Fibroblast of skin of right quadriceps (primary cell): ENCODE results near the gene ANO2.

Source experiments
- DNase-seq: peaks from one replicate; pipeline ENCODE4 v3.0.0-alpha.2; 2013

ANO2 gene

DNA sequence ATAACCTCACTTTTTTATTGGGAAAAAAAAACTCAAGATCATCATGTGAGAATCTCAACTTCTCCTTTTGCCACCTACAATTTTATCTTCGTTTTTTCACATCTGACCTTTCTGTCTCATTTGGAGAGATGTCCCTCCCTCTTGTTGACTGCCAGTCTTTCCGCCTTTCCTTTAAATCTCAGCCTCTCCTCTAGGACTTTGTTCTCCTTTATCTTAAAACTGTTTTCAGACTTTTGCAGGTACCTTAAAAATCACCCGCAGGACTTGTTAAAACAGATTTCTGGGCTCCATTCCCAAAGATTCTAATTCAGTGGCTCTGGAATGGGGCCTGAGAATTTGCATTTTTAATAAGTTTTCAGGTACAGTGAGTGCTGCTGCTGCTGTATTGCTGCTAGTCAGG is 289.9 kb downstream of the ANO2 start:
- no peak for DNase-seq

GRCh38 chr12:5654019-5654418 is 291.0 kb downstream of the ANO2 start:
- DNase-seq: no peak

GRCh38 chr12:5650829-5651461 is 294.1 kb downstream of the ANO2 start:
- DNase-seq: no peak

DNA sequence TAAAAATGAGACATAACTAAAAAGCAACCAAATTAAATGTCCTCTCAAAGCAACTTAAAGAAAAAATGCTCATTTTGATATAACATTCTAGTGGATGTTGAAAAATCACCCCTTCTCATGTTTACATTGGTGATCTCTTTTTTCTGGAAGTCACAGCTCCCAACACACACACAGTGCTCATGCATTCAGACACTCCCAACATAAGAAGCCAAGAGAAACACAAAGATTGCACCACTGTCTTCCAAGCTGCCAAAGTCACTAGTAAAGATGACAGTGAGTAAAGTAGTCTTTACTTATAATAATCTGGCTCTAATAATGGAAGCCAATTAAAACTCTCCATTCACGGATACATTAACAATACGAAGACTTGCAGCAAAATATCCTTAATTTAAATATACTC is 294.8 kb downstream of the ANO2 start:
- no peak for DNase-seq

GRCh38 chr12:5648692-5649359 is 296.2 kb downstream of the ANO2 start:
- peak; percentile 61 for DNase-seq

- peak; percentile 75 for DNase-seq
Measured at GRCh38 chr12:5643266-5643665, 301.8 kb downstream of the ANO2 start.

DNA sequence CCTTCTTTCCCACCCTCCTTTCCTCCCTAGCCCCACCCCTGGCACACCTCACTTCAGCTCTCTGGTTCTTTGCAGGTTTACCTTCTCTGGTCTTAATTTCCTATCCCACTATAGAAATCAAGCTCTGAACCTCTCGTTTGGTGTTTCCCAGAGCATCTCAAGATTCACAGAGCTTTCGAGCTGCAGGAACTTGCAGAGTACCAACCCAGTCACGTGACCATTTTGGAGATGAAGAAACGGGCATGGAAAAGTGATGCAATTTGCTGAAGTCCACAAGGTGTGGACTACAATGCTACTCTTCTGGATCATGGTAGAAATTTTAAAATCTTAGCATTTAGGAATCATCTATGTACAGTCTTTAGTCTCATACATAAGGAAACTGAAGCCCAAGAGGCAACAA is 307.4 kb downstream of the ANO2 start:
- DNase-seq: no peak

DNA sequence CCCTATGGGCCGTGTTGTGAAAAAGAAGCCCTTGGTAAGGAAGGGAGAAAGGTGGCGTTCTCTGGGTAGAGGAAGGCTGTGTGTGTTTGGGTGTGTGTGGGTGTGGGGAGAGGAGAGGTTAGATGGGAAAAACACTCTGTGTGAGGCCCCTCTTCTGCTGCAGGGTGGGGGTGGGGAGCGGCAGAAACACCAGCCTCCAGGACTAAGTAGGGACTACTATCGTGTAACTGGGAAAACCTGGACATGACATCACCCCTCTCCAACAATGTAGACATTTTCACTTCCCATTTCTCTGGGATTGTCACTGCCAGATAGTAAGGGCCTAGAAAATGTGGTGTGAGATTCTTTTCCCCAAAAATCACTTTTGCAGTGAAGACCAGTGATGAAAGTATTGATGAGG is 308.2 kb downstream of the ANO2 start:
- DNase-seq: no peak

GRCh38 chr12:5633106-5633505 is 312.0 kb downstream of the ANO2 start:
- no peak for DNase-seq

GRCh38 chr12:5632453-5632852 is 312.6 kb downstream of the ANO2 start:
- DNase-seq: no peak

DNA sequence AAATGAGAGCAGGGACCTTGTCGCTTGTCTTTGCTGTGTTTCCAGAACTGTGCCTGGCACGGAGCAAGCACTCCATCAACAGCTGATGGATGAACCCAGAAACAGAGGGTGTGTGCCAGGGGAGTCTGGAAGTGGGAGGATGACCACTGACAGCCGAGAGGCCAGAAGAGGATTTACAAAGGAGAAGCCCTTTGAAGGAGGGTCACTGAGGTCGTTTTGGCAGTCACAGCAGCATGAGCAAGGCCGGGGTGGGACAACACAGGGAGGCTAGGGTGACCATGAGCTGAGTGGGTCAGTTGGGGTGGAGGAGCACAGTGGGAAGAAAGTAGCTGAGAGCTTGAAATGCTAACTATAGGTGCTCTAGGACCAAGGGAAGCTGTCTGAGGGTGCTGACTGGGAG is 313.6 kb downstream of the ANO2 start:
- no peak for DNase-seq

- DNase-seq: no peak
Measured at GRCh38 chr12:5630726-5631125, 314.3 kb downstream of the ANO2 start.

- no peak for DNase-seq
Measured at GRCh38 chr12:5628501-5628900, 316.6 kb downstream of the ANO2 start.

GRCh38 chr12:5627053-5627630 is 317.9 kb downstream of the ANO2 start:
- no peak for DNase-seq

DNA sequence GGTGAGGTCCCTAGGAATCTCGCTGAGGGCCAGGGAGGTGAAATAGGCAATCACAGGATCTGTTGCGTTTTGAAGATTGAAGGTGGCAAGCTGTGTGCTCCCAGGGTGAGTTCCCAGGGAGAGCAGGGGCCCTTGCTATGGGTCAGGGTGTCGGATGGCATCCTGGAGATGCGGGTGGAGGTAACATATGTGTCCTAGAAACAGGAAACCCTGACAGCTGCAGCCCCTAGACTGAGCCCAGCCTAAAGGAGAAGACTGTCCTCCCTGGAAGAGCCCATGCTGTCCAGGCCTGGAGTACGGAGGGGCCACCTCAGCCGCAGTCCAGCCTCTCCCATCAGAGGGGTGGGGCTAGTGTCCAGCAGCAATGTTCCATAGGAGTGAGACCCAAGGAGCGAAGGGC is 318.9 kb downstream of the ANO2 start:
- no peak for DNase-seq

GRCh38 chr12:5624486-5625272 is 320.4 kb downstream of the ANO2 start:
- no peak for DNase-seq

DNA sequence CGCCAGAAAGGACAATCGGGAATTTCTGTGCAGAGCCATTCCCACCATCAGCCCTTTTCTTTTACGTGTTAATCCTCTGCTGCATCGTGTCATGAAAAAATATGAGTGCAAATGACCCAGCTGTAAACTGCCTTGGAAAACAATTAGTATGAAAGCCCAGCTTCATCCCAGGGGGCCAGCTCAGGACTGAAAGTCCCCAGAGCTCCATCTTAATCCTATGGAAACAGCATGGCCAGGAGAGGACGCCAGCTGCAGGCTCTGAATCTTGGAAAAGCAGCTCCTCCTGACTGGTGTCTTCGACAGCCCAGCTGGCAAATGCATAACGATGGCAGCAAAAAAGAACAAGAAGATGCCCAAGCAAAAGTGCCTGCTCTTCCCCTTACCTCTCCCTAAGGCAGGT is 321.6 kb downstream of the ANO2 start:
- DNase-seq: no peak

DNA sequence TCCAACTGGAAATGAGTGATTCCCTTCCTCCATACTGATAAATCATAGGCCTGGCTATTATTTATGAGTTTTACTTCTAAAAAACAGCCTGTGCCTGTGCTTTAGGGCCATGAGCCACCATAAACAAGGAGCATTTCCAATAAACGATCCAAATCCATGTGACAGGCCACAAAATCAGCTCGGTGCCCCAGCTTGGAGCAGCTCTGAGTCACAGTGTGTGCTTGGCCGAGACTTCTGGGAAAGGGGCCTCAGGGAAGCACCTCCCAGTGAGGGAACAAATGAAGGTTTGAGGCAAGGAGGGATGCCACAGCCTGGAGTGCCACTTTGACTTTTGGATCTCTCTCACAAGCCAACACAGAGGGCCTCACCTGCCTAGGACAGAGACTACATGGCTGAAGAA is 322.8 kb downstream of the ANO2 start:
- DNase-seq: no peak

GRCh38 chr12:5621329-5621728 is 323.7 kb downstream of the ANO2 start:
- DNase-seq: no peak

- no peak for DNase-seq
Measured at GRCh38 chr12:5620896-5621295, 324.2 kb downstream of the ANO2 start.

DNA sequence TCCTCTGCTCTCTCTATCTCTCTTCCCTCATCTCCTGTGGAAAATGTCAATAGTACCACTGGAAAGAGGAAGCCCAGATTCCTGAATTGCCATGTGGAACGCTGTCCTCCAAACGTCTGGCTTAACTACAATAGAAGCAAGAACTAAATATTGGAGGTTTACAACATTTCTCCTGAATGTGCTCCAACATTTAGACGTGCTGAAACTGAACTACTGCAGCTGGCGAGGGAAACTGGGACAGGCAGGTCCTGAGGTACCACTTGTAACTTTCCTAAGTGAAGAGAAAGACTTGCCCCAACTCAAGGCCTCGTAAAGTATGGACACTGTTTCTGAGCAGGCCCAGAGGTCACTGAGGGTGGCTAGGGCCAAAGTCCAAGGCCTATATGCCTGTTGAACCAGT is 325.4 kb downstream of the ANO2 start:
- DNase-seq: no peak

GRCh38 chr12:5616854-5617253 is 328.2 kb downstream of the ANO2 start:
- no peak for DNase-seq

DNA sequence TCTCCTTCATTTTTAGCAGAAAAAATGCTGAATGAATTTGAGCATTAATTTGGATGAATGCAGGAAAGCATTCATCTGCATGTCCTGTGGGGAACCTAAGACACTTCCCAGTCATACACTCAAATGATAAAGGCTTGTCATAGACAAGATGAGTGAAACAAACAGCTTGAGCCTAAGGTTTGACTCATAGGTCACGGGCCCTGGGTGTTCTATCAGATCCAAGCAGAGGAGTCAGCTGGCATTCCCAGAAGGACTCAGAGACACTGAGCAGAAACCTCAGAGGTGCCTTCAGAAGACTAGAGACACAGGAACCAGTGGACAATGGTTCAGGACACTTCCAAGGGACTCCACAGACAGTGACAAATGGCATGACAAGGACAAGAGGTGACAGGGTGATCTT is 329.3 kb downstream of the ANO2 start:
- no peak for DNase-seq

GRCh38 chr12:5614256-5614655 is 330.8 kb downstream of the ANO2 start:
- peak; percentile 69 for DNase-seq
